Esophagus squamous epithelium (tissue), 4 donors: ENCODE results near the gene C1orf226.

Experiments used
- CTCF ChIP-seq, 6 experiments: fragments of 450-650 bp in 4 of 6; fragments of 200-600 bp in 2 of 6; sonication (generic) in 2 of 6; IDR thresholded peaks; one replicate each; pipeline ENCODE4 v1.5.1; 2016 to 2019; ENCODE audit warnings: antibody characterized with exemption in 6 of 6, mild to moderate bottlenecking in 4 of 6, moderate library complexity in 4 of 6
- POLR2A ChIP-seq, 4 donors: fragments of 450-650 bp; IDR thresholded peaks; one replicate each; pipeline ENCODE4 v1.6.1; 2017; ENCODE audit warnings: antibody characterized with exemption in 4 of 4, mild to moderate bottlenecking in 4 of 4, moderate library complexity in 3 of 4

GRCh38 chr1:162430583-162430982, 49.1 kb downstream of the C1orf226 start:
- no peak for TF ChIP-seq POLR2A (IDR thresholded peaks at IDR 0.05)
- TF ChIP-seq CTCF (IDR thresholded peaks at IDR 0.05), result no peak
